Neural cell (in vitro differentiated cells): ENCODE results near the gene BBOF1. TPM values are rescaled to one million over a fixed set of nuclear protein-coding genes. Genes with fewer than 3 reads are reported as not detected.

Experiments used
- H2AFZ ChIP-seq: fragments of 200-600, 300-800 bp; sonication (generic), shearing (Covaris generic); 2 replicates; pipeline ENCODE4 v1.6.0; 2014; ENCODE audit warnings: low read depth, mild to moderate bottlenecking, antibody characterized with exemption, low read length, moderate library complexity
- H3F3A ChIP-seq: fragments of 200-600 bp; shearing (Covaris generic); 2 replicates; pipeline ENCODE4 v1.6.1; 2016; ENCODE audit warnings: mild to moderate bottlenecking, moderate library complexity, mixed read lengths, antibody characterized with exemption, low read length; ENCODE audit not compliant: insufficient read depth, poor library complexity, severe bottlenecking
- H3K27ac ChIP-seq: fragments of 200-600, 300-800 bp; sonication (generic), shearing (Covaris generic); 2 replicates; pipeline ENCODE4 v1.5.1; 2014; ENCODE audit warnings: mild to moderate bottlenecking, low read length, moderate library complexity
- H3K27me3 ChIP-seq: fragments of 300-800, 200-600 bp; sonication (generic), shearing (Covaris generic); 2 replicates; pipeline ENCODE4 v1.6.0; 2014; ENCODE audit warnings: mild to moderate bottlenecking, low read depth, low read length, moderate library complexity; ENCODE audit not compliant: insufficient read depth
- H3K36me3 ChIP-seq: fragments of 300-800, 200-600 bp; sonication (generic), shearing (Covaris generic); 2 replicates; pipeline ENCODE4 v1.5.1; 2014; ENCODE audit warnings: mild to moderate bottlenecking, antibody characterized with exemption, low read length, moderate library complexity; ENCODE audit not compliant: insufficient read depth
- H3K4me2 ChIP-seq: fragments of 300-800, 200-600 bp; sonication (generic), shearing (Covaris generic); 2 replicates; pipeline ENCODE4 v1.6.0; 2014; ENCODE audit warnings: mild to moderate bottlenecking, low read length
- H3K4me3 ChIP-seq: fragments of 300-800, 200-600 bp; sonication (generic), shearing (Covaris generic); 2 replicates; pipeline ENCODE4 v1.5.1; 2014; ENCODE audit warnings: mild to moderate bottlenecking, low read length, moderate library complexity
- H3K79me2 ChIP-seq: fragments of 200-600 bp; shearing (Covaris generic); replicated peaks from 2 replicates; pipeline ENCODE4 v1.6.0; 2014; ENCODE audit warnings: mild to moderate bottlenecking, low read length, moderate library complexity; ENCODE audit not compliant: insufficient read depth
- H3K9ac ChIP-seq: fragments of 300-800, 200-600 bp; sonication (generic), shearing (Covaris generic); 2 replicates; pipeline ENCODE4 v1.6.1; 2016; ENCODE audit warnings: mild to moderate bottlenecking, low read length, mixed read lengths
- H3K9me2 ChIP-seq: fragments of 200-600 bp; shearing (Covaris generic); 2 replicates; pipeline ENCODE4 v1.6.1; 2016; ENCODE audit warnings: mild to moderate bottlenecking, low read length, mixed read lengths; ENCODE audit not compliant: insufficient read depth
- H3K9me3 ChIP-seq: fragments of 200-600, 300-800 bp; sonication (generic), shearing (Covaris generic); 2 replicates; pipeline ENCODE4 v1.6.1; 2016; ENCODE audit warnings: mild to moderate bottlenecking, mixed run types, low read length, moderate library complexity, mixed read lengths
- H4K20me1 ChIP-seq: fragments of 200-600 bp; shearing (Covaris generic); 2 replicates; pipeline ENCODE4 v1.6.1; 2016; ENCODE audit warnings: mild to moderate bottlenecking, mixed run types; ENCODE audit not compliant: insufficient read depth
- CTCF ChIP-seq: fragments of 450-650 bp; IDR thresholded peaks from 2 replicates; pipeline ENCODE4 v1.5.1; 2014; ENCODE audit warnings: antibody characterized with exemption, mild to moderate bottlenecking, moderate library complexity; ENCODE audit not compliant: poor library complexity, severe bottlenecking
- EP300 ChIP-seq: fragments of 450-650 bp; conservative IDR thresholded peaks from 2 replicates; pipeline ENCODE4 v1.6.1; 2014; ENCODE audit warnings: antibody characterized with exemption, mild to moderate bottlenecking, moderate library complexity; ENCODE audit not compliant: poor library complexity, severe bottlenecking
- EZH2 ChIP-seq: fragments of 200-600, 300-800 bp; shearing (Covaris generic), sonication (generic); IDR thresholded peaks from 2 replicates; pipeline ENCODE4 v1.6.1; 2014; ENCODE audit warnings: antibody characterized with exemption, low read length, borderline replicate concordance, mild to moderate bottlenecking; ENCODE audit not compliant: insufficient read depth, poor library complexity, severe bottlenecking
- MXI1 ChIP-seq: fragments of 450-650 bp; conservative IDR thresholded peaks from 2 replicates; pipeline ENCODE4 v1.6.1; 2014; ENCODE audit warnings: antibody characterized with exemption, mild to moderate bottlenecking; ENCODE audit not compliant: poor library complexity, severe bottlenecking
- POLR2AphosphoS5 ChIP-seq: IDR thresholded peaks from 2 replicates; pipeline ENCODE4 v1.6.1; 2012
- RAD21 ChIP-seq: fragments of 450-650 bp; conservative IDR thresholded peaks from 2 replicates; pipeline ENCODE4 v1.6.1; 2014; ENCODE audit warnings: antibody characterized with exemption, mild to moderate bottlenecking, moderate library complexity
- SMC3 ChIP-seq: fragments of 450-650 bp; conservative IDR thresholded peaks from 2 replicates; pipeline ENCODE4 v1.6.1; 2014; ENCODE audit warnings: antibody characterized with exemption, mild to moderate bottlenecking, moderate library complexity; ENCODE audit not compliant: poor library complexity
- TAF1 ChIP-seq: IDR thresholded peaks from 2 replicates; pipeline ENCODE4 v1.6.1; 2012; ENCODE audit warnings: low read depth
- polyA plus RNA-seq: library from polyadenylated mRNA; depleted of rRNA; stranded (reverse); fragments of >200 nt; gene quantifications from 2 replicates; pipeline ENCODE4 v1.2.3, GENCODE V29; 2014
- TF ChIP-seq, protein P1 (sequence below): IDR thresholded peaks from 2 replicates; pipeline ENCODE4 v1.6.1; 2012; ENCODE audit warnings: borderline replicate concordance

BBOF1 gene
- polyA plus RNA-seq, 1 donor from 2014 or later: 51.4 TPM

DNA sequence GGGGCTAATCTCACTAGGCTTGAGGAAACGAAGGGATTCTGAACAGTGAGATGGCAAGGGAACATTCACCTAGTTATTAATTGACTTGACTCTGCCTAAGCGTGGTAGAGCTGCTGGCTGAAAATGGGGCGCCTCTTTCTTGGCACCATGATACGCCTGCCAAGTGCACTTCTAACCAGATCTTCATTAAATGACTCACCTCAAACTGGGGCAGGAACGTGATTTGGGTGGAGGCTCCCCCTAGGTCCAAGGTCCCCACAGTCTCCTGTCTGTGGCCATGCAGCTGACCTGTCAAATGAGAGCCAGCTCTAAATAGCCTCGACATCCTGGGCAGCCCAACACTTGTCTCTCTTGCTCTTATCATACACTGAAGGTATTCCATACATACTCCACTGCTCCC, 43.0 kb upstream of the BBOF1 start:
- Histone ChIP-seq H3K4me3 (no peak overlapping the region), H3K9ac (no peak overlapping the region), H3K9me3 (no peaks in the 10 kb centered on the region), H4K20me1 (no peaks in the 10 kb centered on the region), H3K79me2 (no peaks in the 10 kb centered on the region), H3F3A (no peaks in the 10 kb centered on the region), H2AFZ (no peak overlapping the region), H3K36me3 (no peaks in the 10 kb centered on the region), H3K4me2 (no peak overlapping the region), H3K9me2 (no peaks in the 10 kb centered on the region), H3K27me3 (no peaks in the 10 kb centered on the region), H3K27ac (no peak overlapping the region)
- TF ChIP-seq POLR2AphosphoS5 (no peak), EP300 (no peak), SMC3 (no peak)

DNA sequence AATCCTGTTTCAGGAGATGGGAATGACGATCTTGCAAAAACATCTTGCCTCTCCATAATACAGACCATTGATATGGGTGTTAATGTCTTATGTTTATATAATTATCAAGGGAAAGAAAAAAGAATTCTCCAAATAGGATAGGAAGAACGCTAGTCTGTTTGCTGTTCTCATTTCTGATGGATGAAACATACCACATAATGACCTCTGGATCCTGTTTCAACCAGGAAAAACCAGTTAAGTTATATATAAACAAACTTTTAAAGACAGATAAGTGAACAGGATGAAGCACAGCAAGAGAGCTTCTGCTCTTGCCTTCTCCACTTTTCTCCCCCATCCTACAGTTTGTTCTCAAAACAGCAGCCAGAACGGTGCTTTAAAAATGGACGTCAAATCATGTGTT, 41.3 kb upstream of the BBOF1 start:
- H3K27ac ChIP-seq: no peak overlapping the region
- no peak overlapping the region for H2AFZ ChIP-seq
- H3K9ac ChIP-seq: no peak overlapping the region
- no peaks in the 10 kb centered on the region for H3K9me3 ChIP-seq
- no peaks in the 10 kb centered on the region for H4K20me1 ChIP-seq
- no peaks in the 10 kb centered on the region for H3K79me2 ChIP-seq
- no peaks in the 10 kb centered on the region for H3K27me3 ChIP-seq
- no peaks in the 10 kb centered on the region for H3K36me3 ChIP-seq
- no peaks in the 10 kb centered on the region for H3K9me2 ChIP-seq
- no peaks in the 10 kb centered on the region for H3F3A ChIP-seq
- H3K4me3 ChIP-seq: no peak overlapping the region
- TF ChIP-seq CTCF (no peak), EP300 (no peak), TAF1 (no peak), RAD21 (no peak), EZH2 (no peak), MXI1 (no peak), POLR2AphosphoS5 (no peak), SMC3 (no peak)
- TF ChIP-seq, protein P1, sequence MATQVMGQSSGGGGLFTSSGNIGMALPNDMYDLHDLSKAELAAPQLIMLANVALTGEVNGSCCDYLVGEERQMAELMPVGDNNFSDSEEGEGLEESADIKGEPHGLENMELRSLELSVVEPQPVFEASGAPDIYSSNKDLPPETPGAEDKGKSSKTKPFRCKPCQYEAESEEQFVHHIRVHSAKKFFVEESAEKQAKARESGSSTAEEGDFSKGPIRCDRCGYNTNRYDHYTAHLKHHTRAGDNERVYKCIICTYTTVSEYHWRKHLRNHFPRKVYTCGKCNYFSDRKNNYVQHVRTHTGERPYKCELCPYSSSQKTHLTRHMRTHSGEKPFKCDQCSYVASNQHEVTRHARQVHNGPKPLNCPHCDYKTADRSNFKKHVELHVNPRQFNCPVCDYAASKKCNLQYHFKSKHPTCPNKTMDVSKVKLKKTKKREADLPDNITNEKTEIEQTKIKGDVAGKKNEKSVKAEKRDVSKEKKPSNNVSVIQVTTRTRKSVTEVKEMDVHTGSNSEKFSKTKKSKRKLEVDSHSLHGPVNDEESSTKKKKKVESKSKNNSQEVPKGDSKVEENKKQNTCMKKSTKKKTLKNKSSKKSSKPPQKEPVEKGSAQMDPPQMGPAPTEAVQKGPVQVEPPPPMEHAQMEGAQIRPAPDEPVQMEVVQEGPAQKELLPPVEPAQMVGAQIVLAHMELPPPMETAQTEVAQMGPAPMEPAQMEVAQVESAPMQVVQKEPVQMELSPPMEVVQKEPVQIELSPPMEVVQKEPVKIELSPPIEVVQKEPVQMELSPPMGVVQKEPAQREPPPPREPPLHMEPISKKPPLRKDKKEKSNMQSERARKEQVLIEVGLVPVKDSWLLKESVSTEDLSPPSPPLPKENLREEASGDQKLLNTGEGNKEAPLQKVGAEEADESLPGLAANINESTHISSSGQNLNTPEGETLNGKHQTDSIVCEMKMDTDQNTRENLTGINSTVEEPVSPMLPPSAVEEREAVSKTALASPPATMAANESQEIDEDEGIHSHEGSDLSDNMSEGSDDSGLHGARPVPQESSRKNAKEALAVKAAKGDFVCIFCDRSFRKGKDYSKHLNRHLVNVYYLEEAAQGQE: no peak
- no peak overlapping the region for H3K4me2 ChIP-seq

- no peak overlapping the region for H3K4me2 ChIP-seq
- no peaks in the 10 kb centered on the region for H3K36me3 ChIP-seq
- no peaks in the 10 kb centered on the region for H4K20me1 ChIP-seq
- no peak overlapping the region for H3K27ac ChIP-seq
- no peaks in the 10 kb centered on the region for H3K9me3 ChIP-seq
- no peak for TF ChIP-seq SMC3
- TF ChIP-seq RAD21: no peak
- no peak for TF ChIP-seq POLR2AphosphoS5
- TF ChIP-seq EZH2: no peak
- TF ChIP-seq EP300: no peak
- TF ChIP-seq MXI1: no peak
- no peak for TF ChIP-seq CTCF
- TF ChIP-seq, protein P1: no peak
- TF ChIP-seq TAF1: no peak
- no peaks in the 10 kb centered on the region for H3K27me3 ChIP-seq
- no peak overlapping the region for H2AFZ ChIP-seq
- H3K9me2 ChIP-seq: no peaks in the 10 kb centered on the region
- H3K79me2 ChIP-seq: no peaks in the 10 kb centered on the region
- H3F3A ChIP-seq: no peaks in the 10 kb centered on the region
- H3K9ac ChIP-seq: no peak overlapping the region
- no peak overlapping the region for H3K4me3 ChIP-seq
Observed at GRCh38 chr14:73988065-73988464, 31.1 kb upstream of the BBOF1 start.
